ENCODE data around the gene BACE1. TPM values are rescaled to one million over a fixed set of nuclear protein-coding genes. Genes with fewer than 3 reads are reported as not detected.

Gene BACE1
- total and polyA plus RNA-seq, 2 of the 13 experiments (the other 11 are each of a cell fraction or from before 2014, with no cell fraction given) = 7.5 to 17.9 TPM

DNA sequence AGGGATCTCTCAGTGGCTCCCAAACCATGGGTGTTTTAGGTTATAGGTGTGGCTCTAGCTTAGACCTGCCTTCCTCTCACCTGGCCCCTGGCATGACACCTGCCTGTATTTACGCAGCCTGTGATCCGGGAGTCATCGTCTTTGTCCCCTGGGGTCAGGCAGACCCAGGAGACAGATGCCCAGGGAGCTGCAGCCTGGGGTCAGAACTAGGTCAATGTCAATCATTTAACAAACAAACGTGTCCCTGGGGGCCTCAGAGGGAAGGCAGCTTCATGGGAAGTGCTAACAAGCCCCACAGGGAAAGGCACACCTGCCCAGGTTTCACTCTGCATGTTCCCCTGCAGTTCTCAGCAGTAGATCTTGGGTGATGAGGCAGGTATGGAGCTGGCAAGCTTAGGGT lies 13.0 kb downstream of the BACE1 start (continued):
- TF ChIP-seq, protein P1, sequence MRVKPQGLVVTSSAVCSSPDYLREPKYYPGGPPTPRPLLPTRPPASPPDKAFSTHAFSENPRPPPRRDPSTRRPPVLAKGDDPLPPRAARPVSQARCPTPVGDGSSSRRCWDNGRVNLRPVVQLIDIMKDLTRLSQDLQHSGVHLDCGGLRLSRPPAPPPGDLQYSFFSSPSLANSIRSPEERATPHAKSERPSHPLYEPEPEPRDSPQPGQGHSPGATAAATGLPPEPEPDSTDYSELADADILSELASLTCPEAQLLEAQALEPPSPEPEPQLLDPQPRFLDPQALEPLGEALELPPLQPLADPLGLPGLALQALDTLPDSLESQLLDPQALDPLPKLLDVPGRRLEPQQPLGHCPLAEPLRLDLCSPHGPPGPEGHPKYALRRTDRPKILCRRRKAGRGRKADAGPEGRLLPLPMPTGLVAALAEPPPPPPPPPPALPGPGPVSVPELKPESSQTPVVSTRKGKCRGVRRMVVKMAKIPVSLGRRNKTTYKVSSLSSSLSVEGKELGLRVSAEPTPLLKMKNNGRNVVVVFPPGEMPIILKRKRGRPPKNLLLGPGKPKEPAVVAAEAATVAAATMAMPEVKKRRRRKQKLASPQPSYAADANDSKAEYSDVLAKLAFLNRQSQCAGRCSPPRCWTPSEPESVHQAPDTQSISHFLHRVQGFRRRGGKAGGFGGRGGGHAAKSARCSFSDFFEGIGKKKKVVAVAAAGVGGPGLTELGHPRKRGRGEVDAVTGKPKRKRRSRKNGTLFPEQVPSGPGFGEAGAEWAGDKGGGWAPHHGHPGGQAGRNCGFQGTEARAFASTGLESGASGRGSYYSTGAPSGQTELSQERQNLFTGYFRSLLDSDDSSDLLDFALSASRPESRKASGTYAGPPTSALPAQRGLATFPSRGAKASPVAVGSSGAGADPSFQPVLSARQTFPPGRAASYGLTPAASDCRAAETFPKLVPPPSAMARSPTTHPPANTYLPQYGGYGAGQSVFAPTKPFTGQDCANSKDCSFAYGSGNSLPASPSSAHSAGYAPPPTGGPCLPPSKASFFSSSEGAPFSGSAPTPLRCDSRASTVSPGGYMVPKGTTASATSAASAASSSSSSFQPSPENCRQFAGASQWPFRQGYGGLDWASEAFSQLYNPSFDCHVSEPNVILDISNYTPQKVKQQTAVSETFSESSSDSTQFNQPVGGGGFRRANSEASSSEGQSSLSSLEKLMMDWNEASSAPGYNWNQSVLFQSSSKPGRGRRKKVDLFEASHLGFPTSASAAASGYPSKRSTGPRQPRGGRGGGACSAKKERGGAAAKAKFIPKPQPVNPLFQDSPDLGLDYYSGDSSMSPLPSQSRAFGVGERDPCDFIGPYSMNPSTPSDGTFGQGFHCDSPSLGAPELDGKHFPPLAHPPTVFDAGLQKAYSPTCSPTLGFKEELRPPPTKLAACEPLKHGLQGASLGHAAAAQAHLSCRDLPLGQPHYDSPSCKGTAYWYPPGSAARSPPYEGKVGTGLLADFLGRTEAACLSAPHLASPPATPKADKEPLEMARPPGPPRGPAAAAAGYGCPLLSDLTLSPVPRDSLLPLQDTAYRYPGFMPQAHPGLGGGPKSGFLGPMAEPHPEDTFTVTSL (CRISPR knock-in tag; IDR thresholded peaks at IDR 0.05; ENCODE audit: borderline replicate concordance) = peak; percentile 32; the same call in 1 of the 2 replicates
- no peak for TF ChIP-seq CHD4 (IDR thresholded peaks at IDR 0.05; ENCODE audit: borderline replicate concordance, low read length)
- peak; percentile 99 for TF ChIP-seq RARA (CRISPR knock-in tag; IDR thresholded peaks at IDR 0.05)
- TF ChIP-seq MEIS1 (CRISPR knock-in tag; IDR thresholded peaks at IDR 0.05; ENCODE audit: borderline replicate concordance) = peak; percentile 82; the same call in 1 of the 2 replicates
- no peak for TF ChIP-seq ZNF850 (CRISPR knock-in tag; conservative IDR thresholded peaks at IDR 0.05)
- TF ChIP-seq, protein P2, sequence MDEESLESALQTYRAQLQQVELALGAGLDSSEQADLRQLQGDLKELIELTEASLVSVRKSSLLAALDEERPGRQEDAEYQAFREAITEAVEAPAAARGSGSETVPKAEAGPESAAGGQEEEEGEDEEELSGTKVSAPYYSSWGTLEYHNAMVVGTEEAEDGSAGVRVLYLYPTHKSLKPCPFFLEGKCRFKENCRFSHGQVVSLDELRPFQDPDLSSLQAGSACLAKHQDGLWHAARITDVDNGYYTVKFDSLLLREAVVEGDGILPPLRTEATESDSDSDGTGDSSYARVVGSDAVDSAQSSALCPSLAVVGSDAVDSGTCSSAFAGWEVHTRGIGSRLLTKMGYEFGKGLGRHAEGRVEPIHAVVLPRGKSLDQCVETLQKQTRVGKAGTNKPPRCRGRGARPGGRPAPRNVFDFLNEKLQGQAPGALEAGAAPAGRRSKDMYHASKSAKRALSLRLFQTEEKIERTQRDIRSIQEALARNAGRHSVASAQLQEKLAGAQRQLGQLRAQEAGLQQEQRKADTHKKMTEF (CRISPR knock-in tag; IDR thresholded peaks at IDR 0.05) = peak; percentile 35; the same call in 1 of the 2 replicates
- TF ChIP-seq ZNF382 (CRISPR knock-in tag; IDR thresholded peaks at IDR 0.05; ENCODE audit: borderline replicate concordance) = no peak
- peak; percentile 53 for TF ChIP-seq FOXA3 (CRISPR knock-in tag; IDR thresholded peaks at IDR 0.05)
- TF ChIP-seq HDAC1 (CRISPR knock-in tag; IDR thresholded peaks at IDR 0.05) = peak; percentile 32; the same call in 1 of the 2 replicates
- TF ChIP-seq ZNF709 (CRISPR knock-in tag; IDR thresholded peaks at IDR 0.05) = no peak
- TF ChIP-seq, protein P3, sequence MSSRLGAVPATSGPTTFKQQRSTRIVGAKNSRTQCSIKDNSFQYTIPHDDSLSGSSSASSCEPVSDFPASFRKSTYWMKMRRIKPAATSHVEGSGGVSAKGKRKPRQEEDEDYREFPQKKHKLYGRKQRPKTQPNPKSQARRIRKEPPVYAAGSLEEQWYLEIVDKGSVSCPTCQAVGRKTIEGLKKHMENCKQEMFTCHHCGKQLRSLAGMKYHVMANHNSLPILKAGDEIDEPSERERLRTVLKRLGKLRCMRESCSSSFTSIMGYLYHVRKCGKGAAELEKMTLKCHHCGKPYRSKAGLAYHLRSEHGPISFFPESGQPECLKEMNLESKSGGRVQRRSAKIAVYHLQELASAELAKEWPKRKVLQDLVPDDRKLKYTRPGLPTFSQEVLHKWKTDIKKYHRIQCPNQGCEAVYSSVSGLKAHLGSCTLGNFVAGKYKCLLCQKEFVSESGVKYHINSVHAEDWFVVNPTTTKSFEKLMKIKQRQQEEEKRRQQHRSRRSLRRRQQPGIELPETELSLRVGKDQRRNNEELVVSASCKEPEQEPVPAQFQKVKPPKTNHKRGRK (CRISPR knock-in tag; IDR thresholded peaks at IDR 0.05) = no peak
- peak; percentile 58 for TF ChIP-seq HNF4A (CRISPR knock-in tag; IDR thresholded peaks at IDR 0.05)
- TF ChIP-seq LCORL (IDR thresholded peaks at IDR 0.05) = no peak
- TF ChIP-seq LCORL (CRISPR knock-in tag; IDR thresholded peaks at IDR 0.05) = peak; percentile 54; the same call in 1 of the 2 replicates
- peak; percentile 44 for TF ChIP-seq NCOA2 (CRISPR knock-in tag; IDR thresholded peaks at IDR 0.05)
- 0 out of 2 replicates have a peak, but pooled peaks have one; percentile 32 for TF ChIP-seq TARDBP (CRISPR knock-in tag; IDR thresholded peaks at IDR 0.05)
- TF ChIP-seq BORCS8-MEF2B (CRISPR knock-in tag; IDR thresholded peaks at IDR 0.05) = 0 out of 2 replicates have a peak, but pooled peaks have one; percentile 42
- no peak for TF ChIP-seq BRD4 (CRISPR knock-in tag; IDR thresholded peaks at IDR 0.05)
- peak in 1 of 2 experiments; percentile 82; a peak in 2 of 4 replicates for TF ChIP-seq NR2F1 (CRISPR knock-in tag; IDR thresholded peaks at IDR 0.05)
- no peak for TF ChIP-seq ZNF510 (CRISPR knock-in tag; IDR thresholded peaks at IDR 0.05; ENCODE audit: low read depth)
- no peak for TF ChIP-seq SP1 (IDR thresholded peaks at IDR 0.05)
- no peak for TF ChIP-seq SP1 (CRISPR knock-in tag; IDR thresholded peaks at IDR 0.05)
- TF ChIP-seq ATF4 (CRISPR knock-in tag; IDR thresholded peaks at IDR 0.05) = no peak
